ENCODE data around the gene SPATA1.

The SPATA1 gene

DNA sequence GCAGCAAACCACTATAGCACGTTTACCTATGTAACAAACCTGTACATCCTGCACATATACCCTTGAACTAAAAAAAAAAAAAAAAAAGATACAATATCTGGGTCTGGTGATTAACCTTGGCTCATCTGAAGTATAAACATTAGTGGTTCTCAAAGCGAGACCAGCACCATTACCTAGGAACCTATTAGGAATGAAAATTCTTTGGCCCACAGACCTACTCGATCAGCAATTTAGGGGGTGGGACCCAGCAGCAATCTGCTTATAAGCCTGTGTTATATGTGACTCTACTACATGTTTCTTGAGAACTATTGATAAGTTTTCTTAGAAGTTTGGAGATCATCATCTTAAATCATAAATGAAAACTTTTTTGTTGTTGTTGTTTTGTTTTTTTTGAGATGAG, 9.7 kb upstream of the SPATA1 start:
- H3K27me3 ChIP-seq (ENCODE audit: low read depth, low read length): no peaks in the 10 kb centered on the region
- no peaks in the 10 kb centered on the region for H3K79me2 ChIP-seq (ENCODE audit: low read length)
- H2AFZ ChIP-seq (ENCODE audit: low read depth, low read length): no peak overlapping the region
- H3K9me3 ChIP-seq (ENCODE audit: insufficient read depth, low read length): no peaks in the 10 kb centered on the region
- H3K27ac ChIP-seq (ENCODE audit: low read length): no peak overlapping the region
- H3K4me1 ChIP-seq (ENCODE audit: low read length): no peaks in the 10 kb centered on the region
- TF ChIP-seq EZH2phosphoT487 (IDR thresholded peaks at IDR 0.05; ENCODE audit: low read depth): no peak
- TF ChIP-seq, protein P1, sequence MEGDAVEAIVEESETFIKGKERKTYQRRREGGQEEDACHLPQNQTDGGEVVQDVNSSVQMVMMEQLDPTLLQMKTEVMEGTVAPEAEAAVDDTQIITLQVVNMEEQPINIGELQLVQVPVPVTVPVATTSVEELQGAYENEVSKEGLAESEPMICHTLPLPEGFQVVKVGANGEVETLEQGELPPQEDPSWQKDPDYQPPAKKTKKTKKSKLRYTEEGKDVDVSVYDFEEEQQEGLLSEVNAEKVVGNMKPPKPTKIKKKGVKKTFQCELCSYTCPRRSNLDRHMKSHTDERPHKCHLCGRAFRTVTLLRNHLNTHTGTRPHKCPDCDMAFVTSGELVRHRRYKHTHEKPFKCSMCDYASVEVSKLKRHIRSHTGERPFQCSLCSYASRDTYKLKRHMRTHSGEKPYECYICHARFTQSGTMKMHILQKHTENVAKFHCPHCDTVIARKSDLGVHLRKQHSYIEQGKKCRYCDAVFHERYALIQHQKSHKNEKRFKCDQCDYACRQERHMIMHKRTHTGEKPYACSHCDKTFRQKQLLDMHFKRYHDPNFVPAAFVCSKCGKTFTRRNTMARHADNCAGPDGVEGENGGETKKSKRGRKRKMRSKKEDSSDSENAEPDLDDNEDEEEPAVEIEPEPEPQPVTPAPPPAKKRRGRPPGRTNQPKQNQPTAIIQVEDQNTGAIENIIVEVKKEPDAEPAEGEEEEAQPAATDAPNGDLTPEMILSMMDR (IDR thresholded peaks at IDR 0.05; ENCODE audit: low read depth, low read length): no peak
- H3K4me2 ChIP-seq (ENCODE audit: low read length): no peak overlapping the region
- peaks cover 26% of the 10 kb centered on the region for H3K36me3 ChIP-seq (replicated peaks; ENCODE audit: low read depth, low read length)
- H3K9ac ChIP-seq (ENCODE audit: low read length): no peak overlapping the region
- H3K4me3 ChIP-seq (ENCODE audit: low read length): no peak overlapping the region
- no peaks in the 10 kb centered on the region for H4K20me1 ChIP-seq (ENCODE audit: insufficient read depth, low read length)

DNA sequence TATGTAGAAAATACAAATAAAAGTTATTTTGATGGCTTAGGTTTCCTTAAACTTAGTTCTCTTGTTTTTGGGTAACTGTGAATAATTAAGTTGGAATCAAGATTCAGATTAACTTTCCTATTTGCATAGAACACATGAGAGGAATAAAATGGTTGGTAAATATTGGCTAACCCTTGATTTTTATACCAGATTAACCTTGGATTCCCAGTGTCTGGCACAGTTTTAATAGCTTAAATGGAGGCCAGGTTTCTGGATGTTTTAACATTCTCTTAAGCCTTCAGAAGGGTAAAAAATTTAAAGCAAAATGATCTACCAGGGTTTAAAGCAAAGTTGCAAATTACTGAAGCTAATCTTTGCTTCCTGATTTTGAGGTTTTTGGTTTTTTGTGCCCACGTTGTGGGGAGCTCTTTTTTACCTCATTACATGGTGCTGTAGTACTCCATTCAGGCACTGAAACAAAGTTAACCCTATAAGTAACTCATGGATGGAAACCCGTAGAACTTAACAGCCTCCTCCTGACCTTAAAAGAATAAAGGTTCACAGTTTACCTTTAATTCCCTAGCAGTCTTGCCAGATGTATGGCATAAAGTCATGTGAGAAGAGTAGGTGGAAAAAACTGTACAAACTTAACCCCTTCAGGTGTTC, 8.4 kb upstream of the SPATA1 start:
- H3K36me3 ChIP-seq (replicated peaks; ENCODE audit: low read depth, low read length): peaks cover 25% of the 10 kb centered on the region
- no peaks in the 10 kb centered on the region for H3K9me3 ChIP-seq (ENCODE audit: insufficient read depth, low read length)
- H3K4me1 ChIP-seq (ENCODE audit: low read length): no peaks in the 10 kb centered on the region
- TF ChIP-seq, protein P1 (IDR thresholded peaks at IDR 0.05; ENCODE audit: low read depth, low read length): no peak
- no peak for TF ChIP-seq EZH2phosphoT487 (IDR thresholded peaks at IDR 0.05; ENCODE audit: low read depth)
- peaks cover 7% of the 10 kb centered on the region for H3K79me2 ChIP-seq (ENCODE audit: low read length)
- H4K20me1 ChIP-seq (ENCODE audit: insufficient read depth, low read length): peaks cover 4% of the 10 kb centered on the region
- H2AFZ ChIP-seq (ENCODE audit: low read depth, low read length): no peak overlapping the region
- H3K4me3 ChIP-seq (ENCODE audit: low read length): no peak overlapping the region
- H3K27me3 ChIP-seq (ENCODE audit: low read depth, low read length): no peaks in the 10 kb centered on the region
- H3K9ac ChIP-seq (ENCODE audit: low read length): no peak overlapping the region
- H3K4me2 ChIP-seq (ENCODE audit: low read length): no peak overlapping the region
- no peak overlapping the region for H3K27ac ChIP-seq (ENCODE audit: low read length)

DNA sequence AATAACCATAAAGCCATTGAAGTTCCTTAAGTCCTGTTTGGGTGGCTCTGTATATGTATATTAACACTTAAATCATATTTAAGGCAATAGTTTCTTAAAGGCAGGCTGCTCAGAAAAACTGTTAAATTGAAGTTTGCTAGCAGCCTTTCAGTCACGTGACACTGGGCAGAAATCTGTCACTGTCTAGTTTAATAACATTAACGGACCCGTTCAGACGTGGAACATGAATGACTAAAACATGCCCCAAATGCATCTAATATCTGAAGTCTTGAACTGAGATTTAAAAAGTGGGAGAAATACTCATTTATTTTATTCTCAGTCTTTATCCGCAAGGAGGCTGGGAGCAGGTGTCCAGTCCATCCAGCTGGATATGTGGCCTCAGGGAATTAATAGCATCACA, 3.3 kb upstream of the SPATA1 start:
- Histone ChIP-seq H3K36me3 (replicated peaks; ENCODE audit: low read depth, low read length) (peaks cover 5% of the 10 kb centered on the region), H2AFZ (ENCODE audit: low read depth, low read length) (no peak overlapping the region), H3K79me2 (ENCODE audit: low read length) (peaks cover 37% of the 10 kb centered on the region), H4K20me1 (ENCODE audit: insufficient read depth, low read length) (peaks cover 25% of the 10 kb centered on the region), H3K9ac (ENCODE audit: low read length) (no peak overlapping the region), H3K27me3 (ENCODE audit: low read depth, low read length) (no peaks in the 10 kb centered on the region), H3K4me2 (ENCODE audit: low read length) (no peak overlapping the region), H3K4me3 (ENCODE audit: low read length) (no peak overlapping the region), H3K9me3 (ENCODE audit: insufficient read depth, low read length) (no peaks in the 10 kb centered on the region), H3K27ac (ENCODE audit: low read length) (no peak overlapping the region), H3K4me1 (ENCODE audit: low read length) (peaks cover 15% of the 10 kb centered on the region)
- TF ChIP-seq, protein P1 (IDR thresholded peaks at IDR 0.05; ENCODE audit: low read depth, low read length): no peak
- no peak for TF ChIP-seq EZH2phosphoT487 (IDR thresholded peaks at IDR 0.05; ENCODE audit: low read depth)

DNA sequence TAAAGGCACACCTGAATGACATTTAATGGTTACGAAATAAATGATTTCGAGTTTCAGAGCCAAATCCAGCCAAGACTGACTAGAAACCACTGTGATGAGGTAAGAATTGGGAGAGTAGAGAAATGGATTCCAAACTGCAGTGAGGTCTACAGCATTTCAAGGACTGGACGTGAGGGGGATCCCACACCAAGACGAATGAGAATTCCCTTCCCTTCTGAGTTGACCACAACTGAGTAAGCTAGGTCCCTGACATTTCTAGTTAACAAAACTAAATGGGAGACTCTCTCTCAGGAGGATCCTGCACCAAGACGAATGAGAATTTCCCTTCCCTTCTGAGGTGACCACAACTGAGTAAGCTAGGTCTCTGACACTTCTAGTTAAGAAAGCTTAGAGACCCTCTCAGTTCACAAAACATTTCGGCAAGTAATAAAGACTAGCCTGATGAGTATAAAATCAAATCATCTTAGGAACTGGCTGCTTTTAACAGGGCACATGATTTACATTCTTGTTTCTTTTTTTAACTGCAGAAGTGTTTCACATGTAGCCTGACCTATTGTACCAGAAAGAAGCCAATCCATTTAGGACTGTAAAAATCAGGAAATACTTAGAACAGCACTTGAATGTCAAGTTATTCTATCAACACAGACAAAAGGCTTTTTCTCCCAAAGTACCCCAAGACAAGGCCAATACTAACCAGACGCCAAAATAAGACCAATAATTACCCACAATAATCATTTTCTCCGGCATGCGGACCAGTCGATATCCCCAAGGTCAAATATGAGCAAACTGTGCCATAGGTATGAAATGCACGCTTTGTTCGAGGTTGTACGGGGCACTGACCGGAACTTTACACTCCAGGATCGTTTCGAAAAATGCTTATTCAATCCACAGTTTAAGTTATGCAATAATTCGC, 1.4 kb upstream of the SPATA1 start:
- H3K27ac ChIP-seq (ENCODE audit: low read length): peak overlapping the region; percentile 92
- H3K79me2 ChIP-seq (ENCODE audit: low read length): peaks cover 37% of the 10 kb centered on the region
- no peak overlapping the region for H2AFZ ChIP-seq (ENCODE audit: low read depth, low read length)
- H3K27me3 ChIP-seq (ENCODE audit: low read depth, low read length): no peaks in the 10 kb centered on the region
- H4K20me1 ChIP-seq (ENCODE audit: insufficient read depth, low read length): peaks cover 25% of the 10 kb centered on the region
- H3K9me3 ChIP-seq (ENCODE audit: insufficient read depth, low read length): no peaks in the 10 kb centered on the region
- peaks cover 6% of the 10 kb centered on the region for H3K36me3 ChIP-seq (replicated peaks; ENCODE audit: low read depth, low read length)
- TF ChIP-seq, protein P1 (IDR thresholded peaks at IDR 0.05; ENCODE audit: low read depth, low read length): no peak
- no peak for TF ChIP-seq EZH2phosphoT487 (IDR thresholded peaks at IDR 0.05; ENCODE audit: low read depth)
- peak overlapping the region; percentile 93 for H3K4me3 ChIP-seq (ENCODE audit: low read length)
- H3K4me1 ChIP-seq (ENCODE audit: low read length): peaks cover 15% of the 10 kb centered on the region
- peak overlapping the region; percentile 83 for H3K4me2 ChIP-seq (ENCODE audit: low read length)
- H3K9ac ChIP-seq (ENCODE audit: low read length): peak overlapping the region; percentile 92
